Type B pancreatic cell (in vitro differentiated cells): ENCODE data around the gene ZNF526. TPM values are rescaled to one million over a fixed set of nuclear protein-coding genes. Genes with fewer than 3 reads are reported as not detected.

Source experiments
- DNase-seq: peaks from one replicate; pipeline ENCODE4 v3.0.0; 2021; ENCODE audit warnings: mixed read lengths; ENCODE audit not compliant: unreplicated experiment; ENCODE audit errors: extremely low spot score
- H3K27ac Mint-ChIP-seq: 2 replicates; pipeline ENCODE4 v1.8.0; 2021; ENCODE audit warnings: mild to moderate bottlenecking, mixed read lengths
- H3K27me3 Mint-ChIP-seq: 2 replicates; pipeline ENCODE4 v1.8.0; 2021; ENCODE audit warnings: mixed read lengths
- H3K36me3 Mint-ChIP-seq: 2 replicates; pipeline ENCODE4 v1.8.0; 2021; ENCODE audit warnings: mixed read lengths
- H3K4me1 Mint-ChIP-seq: one replicate; pipeline ENCODE4 v1.8.0; 2021; ENCODE audit warnings: mixed read lengths; ENCODE audit not compliant: unreplicated experiment
- H3K4me3 Mint-ChIP-seq: 2 replicates; pipeline ENCODE4 v1.8.0; 2021; ENCODE audit warnings: mild to moderate bottlenecking, mixed read lengths
- H3K9me3 Mint-ChIP-seq: 2 replicates; pipeline ENCODE4 v1.8.0; 2021; ENCODE audit warnings: mixed read lengths
- CTCF ChIP-seq: fragments of 200-600 bp; sonication (generic); conservative IDR thresholded peaks from 2 replicates; pipeline ENCODE4 v1.5.0; 2021; ENCODE audit warnings: antibody characterized with exemption, mild to moderate bottlenecking
- total RNA-seq: library from RNA; stranded (reverse); gene quantifications from 2 replicates; pipeline ENCODE4 v1.2.1, GENCODE V29; 2021; ENCODE audit warnings: low replicate concordance

ZNF526 gene
- total RNA-seq, 1 donor from 2014 or later, result 18.2 TPM

- Mint-ChIP-seq H3K36me3 (peaks cover 3% of the 10 kb centered on the region), H3K27me3 (no peaks in the 10 kb centered on the region), H3K9me3 (no peaks in the 10 kb centered on the region), H3K27ac (peak overlapping the region; percentile 73), H3K4me3 (no peak overlapping the region), H3K4me1 (peaks cover 39% of the 10 kb centered on the region)
- no peak for DNase-seq
- no peak for TF ChIP-seq CTCF
These were observed 55.0 kb downstream of the ZNF526 start for GRCh38 chr19:42275103-42275502.

DNA sequence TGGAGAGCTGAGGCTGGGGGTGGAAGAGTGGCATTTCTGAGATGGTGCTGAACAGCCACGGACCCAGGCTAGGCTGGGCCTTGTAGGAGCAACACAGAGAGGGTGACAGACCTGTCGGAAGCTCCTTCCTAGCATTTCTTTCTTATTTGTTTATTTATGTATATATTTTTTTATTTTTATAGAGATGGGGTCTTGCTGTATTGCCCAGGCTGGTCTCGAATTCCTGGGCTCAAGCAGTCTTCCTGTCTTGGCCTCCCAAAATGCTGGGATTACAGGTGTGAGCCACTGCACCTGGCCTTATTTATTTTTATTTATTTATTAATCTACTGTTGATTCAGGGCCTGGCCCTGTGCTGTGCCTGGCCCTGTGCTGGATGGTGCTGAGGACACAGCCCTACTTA, 55.4 kb downstream of the ZNF526 start:
- Mint-ChIP-seq H3K9me3 (no peaks in the 10 kb centered on the region), H3K4me3 (no peak overlapping the region), H3K4me1 (peaks cover 35% of the 10 kb centered on the region), H3K27me3 (no peaks in the 10 kb centered on the region), H3K36me3 (peaks cover 3% of the 10 kb centered on the region), H3K27ac (no peak overlapping the region)
- no peak for TF ChIP-seq CTCF
- no peak for DNase-seq

DNA sequence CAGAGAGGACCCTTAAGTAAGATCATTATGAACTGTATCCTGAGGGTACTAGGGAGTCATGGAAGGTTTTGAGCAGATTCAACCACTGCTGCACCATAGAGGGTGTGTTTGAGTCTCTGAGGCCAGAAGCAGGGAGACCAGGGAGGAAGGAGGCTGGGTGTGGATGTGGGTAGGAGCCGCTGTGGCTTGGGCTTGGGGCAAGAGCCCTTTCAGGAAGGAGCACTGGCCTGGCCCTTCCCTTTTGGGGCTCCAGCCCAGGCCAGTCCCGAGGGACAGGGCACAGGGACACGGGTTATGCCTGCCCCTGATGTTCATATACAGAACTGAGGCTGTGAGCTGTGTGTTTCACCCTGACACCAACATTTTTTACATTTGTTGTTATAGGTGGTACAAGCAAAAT, 56.2 kb downstream of the ZNF526 start:
- H3K36me3 Mint-ChIP-seq, result peaks cover 3% of the 10 kb centered on the region
- no peaks in the 10 kb centered on the region for H3K27me3 Mint-ChIP-seq
- no peak for TF ChIP-seq CTCF
- peak overlapping the region; percentile 6 for H3K27ac Mint-ChIP-seq
- no peak for DNase-seq
- H3K4me3 Mint-ChIP-seq, result peak overlapping the region; percentile 31
- peaks cover 31% of the 10 kb centered on the region for H3K4me1 Mint-ChIP-seq
- no peaks in the 10 kb centered on the region for H3K9me3 Mint-ChIP-seq

DNA sequence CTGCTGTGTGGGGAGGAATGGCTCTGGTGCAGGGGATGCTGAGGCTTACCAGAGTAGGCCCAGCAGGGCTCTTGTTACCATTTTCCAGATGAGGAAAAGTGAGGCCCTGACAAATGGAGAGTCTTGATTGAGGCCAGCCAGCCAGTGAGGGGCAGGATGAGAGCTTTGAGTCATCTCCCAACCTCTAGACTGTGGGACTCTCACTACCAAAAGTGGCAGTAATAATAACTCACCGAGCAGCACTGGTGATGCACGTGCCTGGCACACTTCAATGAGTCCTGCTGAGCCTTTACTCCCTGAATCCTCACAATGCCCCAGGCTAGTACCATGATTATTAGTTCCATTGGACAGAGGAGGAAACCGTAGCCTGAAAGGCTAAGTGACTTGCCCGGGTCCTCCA, 56.7 kb downstream of the ZNF526 start:
- H3K27ac Mint-ChIP-seq, result no peak overlapping the region
- H3K4me1 Mint-ChIP-seq, result peaks cover 29% of the 10 kb centered on the region
- no peaks in the 10 kb centered on the region for H3K9me3 Mint-ChIP-seq
- peaks cover 3% of the 10 kb centered on the region for H3K36me3 Mint-ChIP-seq
- H3K27me3 Mint-ChIP-seq, result no peaks in the 10 kb centered on the region
- H3K4me3 Mint-ChIP-seq, result peak overlapping the region; percentile 20
- no peak for TF ChIP-seq CTCF
- no peak for DNase-seq

Other genes with a start within 250 kb of the ZNF526 start
- gene ATP1A3, start 226.1 kb upstream of the ZNF526 start, total RNA-seq, result 5.6 TPM in 1 of 2 replicates, not detected in the other
- 1.8 and 5.8 TPM in 2 replicates for gene GRIK5, start 150.1 kb upstream of the ZNF526 start, total RNA-seq
- gene ZNF574, start 144.1 kb upstream of the ZNF526 start, total RNA-seq, result 20.1 and 20.5 TPM in 2 replicates
- gene POU2F2, start 87.9 kb upstream of the ZNF526 start, total RNA-seq, result 0.57 and 1.7 TPM in 2 replicates
- 23.7 and 29.3 TPM in 2 replicates for gene DEDD2, start 2.6 kb upstream of the ZNF526 start, total RNA-seq
- gene GSK3A, start 22.3 kb downstream of the ZNF526 start, total RNA-seq, result 43.5 and 49.1 TPM in 2 replicates
- 54.9 and 78.9 TPM in 2 replicates for gene ERF, start 34.8 kb downstream of the ZNF526 start, total RNA-seq
- gene CIC, start 48.9 kb downstream of the ZNF526 start, total RNA-seq, result 44.8 and 70.3 TPM in 2 replicates
- 2.2 and 2.4 TPM in 2 replicates for gene PRR19, start 81.8 kb downstream of the ZNF526 start, total RNA-seq
- gene PAFAH1B3, start 82.3 kb downstream of the ZNF526 start, total RNA-seq, result 50.3 and 97.4 TPM in 2 replicates
- gene TMEM145, start 93.0 kb downstream of the ZNF526 start, total RNA-seq, result 0.88 and 3.6 TPM in 2 replicates
- 30.7 and 49.5 TPM in 2 replicates for gene MEGF8, start 105.3 kb downstream of the ZNF526 start, total RNA-seq
- 3.3 and 5.6 TPM in 2 replicates for gene CNFN, start 170.0 kb downstream of the ZNF526 start, total RNA-seq
- 6.9 and 17.9 TPM in 2 replicates for gene LIPE, start 207.1 kb downstream of the ZNF526 start, total RNA-seq
- 1.0 and 3.2 TPM in 2 replicates for gene CXCL17, start 222.6 kb downstream of the ZNF526 start, total RNA-seq